ENCODE data around the gene BUB1. TPM values are rescaled to one million over a fixed set of nuclear protein-coding genes. Genes with fewer than 3 reads are reported as not detected.

BUB1 gene
- total and polyA plus RNA-seq, 9 of the 15 experiments (the other 6 are each of a cell fraction or from before 2014, with no cell fraction given), result 73.4 to 247 (median 118) TPM

GRCh38 chr2:110677530-110678456, at the start of gene BUB1 (continued):
- TF ChIP-seq MYC (IDR thresholded peaks at IDR 0.05; ENCODE audit: low read depth, low read length) (peak; percentile 69), MYC (CRISPR knock-in tag; IDR thresholded peaks at IDR 0.05; ENCODE audit: borderline replicate concordance, low read depth) (no peak), TARDBP (IDR thresholded peaks at IDR 0.05) (no peak), MITF (IDR thresholded peaks at IDR 0.05) (no peak), IRF2 (CRISPR knock-in tag; IDR thresholded peaks at IDR 0.05) (no peak), ZBTB33 (CRISPR knock-in tag; IDR thresholded peaks at IDR 0.05) (no peak), TFE3 (CRISPR knock-in tag; IDR thresholded peaks at IDR 0.05) (no peak; the same call in 1 of the 2 replicates), ZNF76 (CRISPR knock-in tag; IDR thresholded peaks at IDR 0.05; ENCODE audit: borderline replicate concordance) (no peak), POLR2AphosphoS2 (IDR thresholded peaks at IDR 0.05; ENCODE audit: low read length) (peak; percentile 88; the same call in 1 of the 2 replicates), DPF2 (IDR thresholded peaks at IDR 0.05) (peak; percentile 37; the same call in 1 of the 2 replicates), C11orf30 (IDR thresholded peaks at IDR 0.05; ENCODE audit: low read depth) (peak; percentile 84), SMAD4 (CRISPR knock-in tag; conservative IDR thresholded peaks at IDR 0.05) (no peak), CSDE1 (IDR thresholded peaks at IDR 0.05) (no peak), LARP7 (IDR thresholded peaks at IDR 0.05) (no peak), ZNF668 (CRISPR knock-in tag; IDR thresholded peaks at IDR 0.05) (no peak), SNAPC5 (CRISPR knock-in tag; IDR thresholded peaks at IDR 0.05) (no peak), RAD51 (IDR thresholded peaks at IDR 0.05; ENCODE audit: borderline replicate concordance, low read depth) (no peak), GABPA (tag; conservative IDR thresholded peaks at IDR 0.05; ENCODE audit: low read depth) (peak; percentile 48), THRAP3 (IDR thresholded peaks at IDR 0.05; ENCODE audit: borderline replicate concordance) (no peak), ZNF263 (CRISPR knock-in tag; IDR thresholded peaks at IDR 0.05; ENCODE audit: borderline replicate concordance) (no peak), ZHX1 (conservative IDR thresholded peaks at IDR 0.05; ENCODE audit: low read length) (0 out of 2 replicates have a peak, but pooled peaks have one; percentile 34)

Measured in K562 (cell line).